ENCODE data around the gene DENND5A. TPM values are rescaled to one million over a fixed set of nuclear protein-coding genes. Genes with fewer than 3 reads are reported as not detected.

The DENND5A gene
- polyA plus RNA-seq, 1 experiment = 145 TPM

DNA sequence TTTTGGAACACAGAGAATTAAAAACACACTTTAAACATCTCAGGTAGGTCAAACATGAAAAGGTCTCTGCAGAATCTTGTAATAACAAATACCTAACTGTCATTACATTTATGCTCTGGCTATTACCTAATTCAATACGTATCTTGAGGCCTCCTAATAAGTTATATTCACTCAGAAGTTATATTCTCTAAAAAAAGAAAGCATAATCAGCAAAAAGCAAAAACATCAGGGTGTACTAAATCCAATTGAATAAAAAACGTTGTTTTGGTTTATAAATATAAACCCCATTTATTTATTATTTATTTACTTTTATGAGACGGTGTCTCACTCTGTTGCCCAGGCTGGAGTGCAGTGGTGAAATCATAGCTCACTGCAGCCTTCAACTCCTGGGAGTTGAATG lies 39.0 kb upstream of the DENND5A start:
- ChIA-PET POLR2A (no interaction called here), CTCF (interaction anchor here (0.6 kb wide), 1 partner anchor 715 kb away, joined by 3 read pairs; no protein-coding TSS in a partner anchor)
- Histone ChIP-seq H3K27me3 (ENCODE audit: control insufficient read depth, insufficient read depth, low read length) (no peaks in the 10 kb centered on the region), H3K9me3 (ENCODE audit: control insufficient read depth, insufficient read depth, low read length) (no peaks in the 10 kb centered on the region; the same call in 1 of the 2 replicates), H3K4me3 (ENCODE audit: low read depth, low read length) (no peak overlapping the region), H3K27ac (ENCODE audit: low read depth, low read length) (no peak overlapping the region)
- TF ChIP-seq, protein P1, sequence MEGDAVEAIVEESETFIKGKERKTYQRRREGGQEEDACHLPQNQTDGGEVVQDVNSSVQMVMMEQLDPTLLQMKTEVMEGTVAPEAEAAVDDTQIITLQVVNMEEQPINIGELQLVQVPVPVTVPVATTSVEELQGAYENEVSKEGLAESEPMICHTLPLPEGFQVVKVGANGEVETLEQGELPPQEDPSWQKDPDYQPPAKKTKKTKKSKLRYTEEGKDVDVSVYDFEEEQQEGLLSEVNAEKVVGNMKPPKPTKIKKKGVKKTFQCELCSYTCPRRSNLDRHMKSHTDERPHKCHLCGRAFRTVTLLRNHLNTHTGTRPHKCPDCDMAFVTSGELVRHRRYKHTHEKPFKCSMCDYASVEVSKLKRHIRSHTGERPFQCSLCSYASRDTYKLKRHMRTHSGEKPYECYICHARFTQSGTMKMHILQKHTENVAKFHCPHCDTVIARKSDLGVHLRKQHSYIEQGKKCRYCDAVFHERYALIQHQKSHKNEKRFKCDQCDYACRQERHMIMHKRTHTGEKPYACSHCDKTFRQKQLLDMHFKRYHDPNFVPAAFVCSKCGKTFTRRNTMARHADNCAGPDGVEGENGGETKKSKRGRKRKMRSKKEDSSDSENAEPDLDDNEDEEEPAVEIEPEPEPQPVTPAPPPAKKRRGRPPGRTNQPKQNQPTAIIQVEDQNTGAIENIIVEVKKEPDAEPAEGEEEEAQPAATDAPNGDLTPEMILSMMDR (IDR thresholded peaks at IDR 0.05; ENCODE audit: low read depth, low read length) = no peak
- no peak for DNase-seq (ENCODE audit: low read depth, low spot score)

DNA sequence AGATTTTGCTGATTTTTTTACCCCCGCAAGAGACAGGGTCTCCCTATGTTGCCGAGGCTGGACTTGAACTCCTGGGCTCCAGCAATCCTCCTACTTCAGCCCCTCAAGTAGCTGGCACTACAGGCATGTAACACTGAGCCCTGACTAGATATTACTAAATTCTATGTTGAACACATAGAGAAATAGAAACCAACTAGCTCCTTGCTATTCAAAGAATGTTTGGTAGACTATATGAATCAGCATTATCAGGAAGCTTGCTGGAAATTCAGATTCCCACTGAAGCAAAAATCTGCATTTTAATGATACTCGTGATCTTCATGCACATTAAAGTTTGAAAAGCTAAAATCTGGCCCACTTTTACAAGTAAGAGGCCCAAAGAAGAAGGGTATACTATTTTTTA lies 37.3 kb upstream of the DENND5A start:
- no peaks in the 10 kb centered on the region; the same call in 1 of the 2 replicates for H3K9me3 ChIP-seq (ENCODE audit: control insufficient read depth, insufficient read depth, low read length)
- H3K27me3 ChIP-seq (ENCODE audit: control insufficient read depth, insufficient read depth, low read length) = no peaks in the 10 kb centered on the region
- ChIA-PET CTCF (interaction anchor here (0.5 to 0.6 kb wide), 2 partner anchors 8 to 61 kb away, joined by 3 to 4 read pairs; no protein-coding TSS in a partner anchor), POLR2A (interaction anchor here (0.6 kb wide), 1 partner anchor 29 kb away, joined by 5 read pairs; no protein-coding TSS in a partner anchor)
- no peak for DNase-seq (ENCODE audit: low read depth, low spot score)
- H3K4me3 ChIP-seq (ENCODE audit: low read depth, low read length) = no peak overlapping the region
- TF ChIP-seq, protein P1 (IDR thresholded peaks at IDR 0.05; ENCODE audit: low read depth, low read length) = no peak
- H3K27ac ChIP-seq (ENCODE audit: low read depth, low read length) = no peak overlapping the region

DNA sequence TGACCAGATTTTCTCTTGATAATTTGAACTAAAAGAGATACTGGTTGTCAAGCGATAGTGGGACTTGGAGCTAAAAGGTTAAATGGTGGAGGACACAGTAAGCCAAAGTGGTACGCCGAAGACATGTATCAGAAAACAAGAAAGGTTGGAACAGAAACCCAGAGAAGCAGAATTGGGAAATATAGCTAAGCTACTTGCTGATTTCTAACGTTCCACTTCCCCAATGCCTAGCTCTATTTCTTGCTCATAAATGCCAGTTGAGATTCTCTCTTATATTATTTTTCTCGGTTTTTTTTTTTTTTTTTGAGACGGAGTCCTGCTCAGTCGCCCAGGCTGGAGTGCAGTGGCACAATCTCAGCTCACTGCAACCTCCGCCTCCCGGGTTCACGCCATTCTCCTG lies 36.6 kb upstream of the DENND5A start:
- Histone ChIP-seq H3K4me3 (ENCODE audit: low read depth, low read length) (no peak overlapping the region), H3K27ac (ENCODE audit: low read depth, low read length) (no peak overlapping the region), H3K27me3 (ENCODE audit: control insufficient read depth, insufficient read depth, low read length) (no peaks in the 10 kb centered on the region), H3K9me3 (ENCODE audit: control insufficient read depth, insufficient read depth, low read length) (no peaks in the 10 kb centered on the region; the same call in 1 of the 2 replicates)
- POLR2A ChIA-PET = interaction anchor here (0.6 kb wide), 1 partner anchor 28 kb away, joined by 5 read pairs; no protein-coding TSS in a partner anchor
- TF ChIP-seq, protein P1 (IDR thresholded peaks at IDR 0.05; ENCODE audit: low read depth, low read length) = no peak
- DNase-seq (ENCODE audit: low read depth, low spot score) = no peak
- CTCF ChIA-PET = no interaction called here

DNA sequence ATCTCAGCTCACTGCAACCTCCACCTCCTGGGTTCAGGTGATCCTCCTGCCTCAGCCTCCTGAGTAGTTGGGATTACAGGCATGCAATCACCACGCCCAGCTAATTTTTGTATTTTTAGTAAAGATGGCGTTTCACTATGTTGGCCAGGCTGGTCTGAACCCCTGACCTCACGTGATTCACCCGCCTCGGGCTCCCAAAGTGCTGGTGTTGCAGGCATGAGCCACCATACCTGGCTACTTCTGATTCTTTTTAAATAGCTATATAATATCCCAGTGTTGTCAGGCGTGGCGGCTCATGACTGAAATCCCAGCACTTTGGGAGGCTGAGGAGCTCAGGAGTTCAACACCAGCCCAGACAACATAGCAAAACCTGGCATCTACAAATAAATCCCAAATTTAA lies 28.5 kb upstream of the DENND5A start:
- Histone ChIP-seq H3K27ac (ENCODE audit: low read depth, low read length) (no peak overlapping the region), H3K9me3 (ENCODE audit: control insufficient read depth, insufficient read depth, low read length) (no peaks in the 10 kb centered on the region), H3K4me3 (ENCODE audit: low read depth, low read length) (no peak overlapping the region), H3K27me3 (ENCODE audit: control insufficient read depth, insufficient read depth, low read length) (no peaks in the 10 kb centered on the region)
- ChIA-PET CTCF (interaction anchor here (0.6 kb wide), 2 partner anchors 8 to 1302 kb away, joined by 3 read pairs; no protein-coding TSS in a partner anchor), POLR2A (interaction anchor here (0.7 kb wide), 1 partner anchor 71 kb away, joined by 8 read pairs; no protein-coding TSS in a partner anchor)
- TF ChIP-seq, protein P1 (IDR thresholded peaks at IDR 0.05; ENCODE audit: low read depth, low read length) = no peak
- DNase-seq (ENCODE audit: low read depth, low spot score) = no peak

DNA sequence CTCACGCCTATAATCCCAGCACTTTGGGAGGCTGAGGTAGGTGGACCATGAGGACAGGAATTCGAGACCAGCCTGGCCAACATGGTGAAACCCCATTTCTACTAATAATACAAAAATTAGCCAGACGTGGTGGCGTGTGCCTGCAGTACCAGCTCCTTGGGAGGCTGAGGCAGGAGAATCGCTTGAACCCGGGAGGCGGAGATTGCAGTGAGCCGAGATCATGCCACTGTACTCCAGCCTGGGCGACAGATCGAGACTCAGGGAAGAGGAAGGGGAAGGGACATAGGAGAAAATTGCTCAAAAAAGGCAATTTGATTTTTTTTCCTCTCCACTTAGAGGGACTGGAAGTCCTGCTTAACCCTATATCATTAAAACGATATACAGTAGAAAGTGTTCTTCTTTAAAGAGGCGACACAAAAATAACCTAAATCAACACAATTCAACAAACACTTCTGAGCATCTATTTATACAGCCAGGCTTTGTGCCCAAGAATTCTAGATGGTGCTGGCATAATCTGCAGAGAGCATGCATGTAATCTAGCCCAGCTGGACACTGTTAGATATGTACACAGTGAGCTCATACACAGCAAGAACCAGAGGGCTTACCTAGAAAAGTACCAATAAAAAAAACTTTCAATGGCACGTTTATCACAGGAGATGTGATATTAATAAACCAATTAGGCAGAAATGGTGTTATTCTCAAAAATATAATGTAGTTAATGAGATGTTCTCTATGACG lies 20.9 kb upstream of the DENND5A start:
- ChIA-PET CTCF (interaction anchor here (0.6 to 0.7 kb wide), 3 partner anchors 8 to 272 kb away, joined by 3 to 6 read pairs (median 4); no protein-coding TSS in a partner anchor), POLR2A (interaction anchor here (0.7 kb wide), 1 partner anchor 251 kb away, joined by 4 read pairs; no protein-coding TSS in a partner anchor)
- no peak for DNase-seq (ENCODE audit: low read depth, low spot score)
- no peak overlapping the region for H3K27ac ChIP-seq (ENCODE audit: low read depth, low read length)
- H3K27me3 ChIP-seq (ENCODE audit: control insufficient read depth, insufficient read depth, low read length) = no peaks in the 10 kb centered on the region
- TF ChIP-seq, protein P1 (IDR thresholded peaks at IDR 0.05; ENCODE audit: low read depth, low read length) = no peak
- no peaks in the 10 kb centered on the region for H3K9me3 ChIP-seq (ENCODE audit: control insufficient read depth, insufficient read depth, low read length)
- H3K4me3 ChIP-seq (ENCODE audit: low read depth, low read length) = no peak overlapping the region

Measured in AG04450 (cell line).